BE2C (cell line): ENCODE data around the gene PRR5.

Experiments used
- DNase-seq: peaks from one replicate; pipeline ENCODE4 v3.0.0-alpha.2; 2020
- H3K27me3 ChIP-seq: fragments of 250-450 bp; sonication (Bioruptor Pico); 2 replicates; pipeline ENCODE4 v1.5.1; 2020; ENCODE audit warnings: mild to moderate bottlenecking
- H3K36me3 ChIP-seq: fragments of 250-450 bp; sonication (Bioruptor Pico); 2 replicates; pipeline ENCODE4 v1.5.1; 2020; ENCODE audit warnings: mild to moderate bottlenecking
- H3K4me1 ChIP-seq: fragments of 250-450 bp; sonication (Bioruptor Pico); 2 replicates; pipeline ENCODE4 v1.5.1; 2020
- H3K4me3 ChIP-seq: 2 replicates; pipeline ENCODE4 v1.5.1; 2011; ENCODE audit warnings: low read depth, low read length
- H3K9me3 ChIP-seq: fragments of 250-450 bp; sonication (Bioruptor Pico); 2 replicates; pipeline ENCODE4 v1.5.1; 2020
- CTCF ChIP-seq: IDR thresholded peaks from 2 replicates; pipeline ENCODE4 v1.5.1; 2012; ENCODE audit warnings: mild to moderate bottlenecking, low read depth, low read length

Gene PRR5

GRCh38 chr22:44764974-44765373, 63.0 kb downstream of the PRR5 start:
- TF ChIP-seq CTCF, result no peak
- no peak for DNase-seq
- H3K27me3 ChIP-seq, result no peaks in the 10 kb centered on the region
- H3K9me3 ChIP-seq, result no peaks in the 10 kb centered on the region
- H3K4me1 ChIP-seq, result no peaks in the 10 kb centered on the region
- H3K4me3 ChIP-seq, result no peak overlapping the region
- no peaks in the 10 kb centered on the region for H3K36me3 ChIP-seq

- Histone ChIP-seq H3K27me3 (no peaks in the 10 kb centered on the region), H3K4me3 (no peak overlapping the region), H3K36me3 (no peaks in the 10 kb centered on the region), H3K9me3 (no peaks in the 10 kb centered on the region), H3K4me1 (no peaks in the 10 kb centered on the region)
- no peak for TF ChIP-seq CTCF
- no peak for DNase-seq
Measured at GRCh38 chr22:44765571-44766285, 63.7 kb downstream of the PRR5 start.

- no peaks in the 10 kb centered on the region for H3K36me3 ChIP-seq
- H3K4me3 ChIP-seq, result no peak overlapping the region
- H3K9me3 ChIP-seq, result no peaks in the 10 kb centered on the region
- no peaks in the 10 kb centered on the region for H3K4me1 ChIP-seq
- TF ChIP-seq CTCF, result no peak
- no peak for DNase-seq
- no peaks in the 10 kb centered on the region for H3K27me3 ChIP-seq
Measured at GRCh38 chr22:44773082-44773481, 71.1 kb downstream of the PRR5 start.

GRCh38 chr22:44775862-44776261, 73.9 kb downstream of the PRR5 start:
- DNase-seq, result no peak
- Histone ChIP-seq H3K9me3 (no peaks in the 10 kb centered on the region), H3K4me1 (no peaks in the 10 kb centered on the region), H3K27me3 (no peaks in the 10 kb centered on the region), H3K4me3 (no peak overlapping the region), H3K36me3 (no peaks in the 10 kb centered on the region)
- no peak for TF ChIP-seq CTCF

GRCh38 chr22:44776605-44777363, 74.8 kb downstream of the PRR5 start:
- H3K9me3 ChIP-seq, result no peaks in the 10 kb centered on the region
- DNase-seq, result no peak
- no peaks in the 10 kb centered on the region for H3K27me3 ChIP-seq
- no peak overlapping the region for H3K4me3 ChIP-seq
- no peaks in the 10 kb centered on the region for H3K36me3 ChIP-seq
- no peaks in the 10 kb centered on the region for H3K4me1 ChIP-seq
- no peak for TF ChIP-seq CTCF

GRCh38 chr22:44777364-44777755, 75.4 kb downstream of the PRR5 start:
- Histone ChIP-seq H3K36me3 (no peaks in the 10 kb centered on the region), H3K27me3 (no peaks in the 10 kb centered on the region)
- DNase-seq, result no peak

More at GRCh38 chr22:44777364-44777755, 75.4 kb downstream of the PRR5 start:
- no peak overlapping the region for H3K4me3 ChIP-seq
- H3K9me3 ChIP-seq, result no peaks in the 10 kb centered on the region
- H3K4me1 ChIP-seq, result no peaks in the 10 kb centered on the region
- TF ChIP-seq CTCF, result no peak
